GM18526 (cell line): ENCODE results near the gene KCNQ1.

Experiments
- POLR2A ChIP-seq: IDR thresholded peaks from 3 replicates; pipeline ENCODE4 v1.6.1; 2011; ENCODE audit not compliant: insufficient read length; ENCODE audit errors: extremely low read depth

KCNQ1 gene

DNA sequence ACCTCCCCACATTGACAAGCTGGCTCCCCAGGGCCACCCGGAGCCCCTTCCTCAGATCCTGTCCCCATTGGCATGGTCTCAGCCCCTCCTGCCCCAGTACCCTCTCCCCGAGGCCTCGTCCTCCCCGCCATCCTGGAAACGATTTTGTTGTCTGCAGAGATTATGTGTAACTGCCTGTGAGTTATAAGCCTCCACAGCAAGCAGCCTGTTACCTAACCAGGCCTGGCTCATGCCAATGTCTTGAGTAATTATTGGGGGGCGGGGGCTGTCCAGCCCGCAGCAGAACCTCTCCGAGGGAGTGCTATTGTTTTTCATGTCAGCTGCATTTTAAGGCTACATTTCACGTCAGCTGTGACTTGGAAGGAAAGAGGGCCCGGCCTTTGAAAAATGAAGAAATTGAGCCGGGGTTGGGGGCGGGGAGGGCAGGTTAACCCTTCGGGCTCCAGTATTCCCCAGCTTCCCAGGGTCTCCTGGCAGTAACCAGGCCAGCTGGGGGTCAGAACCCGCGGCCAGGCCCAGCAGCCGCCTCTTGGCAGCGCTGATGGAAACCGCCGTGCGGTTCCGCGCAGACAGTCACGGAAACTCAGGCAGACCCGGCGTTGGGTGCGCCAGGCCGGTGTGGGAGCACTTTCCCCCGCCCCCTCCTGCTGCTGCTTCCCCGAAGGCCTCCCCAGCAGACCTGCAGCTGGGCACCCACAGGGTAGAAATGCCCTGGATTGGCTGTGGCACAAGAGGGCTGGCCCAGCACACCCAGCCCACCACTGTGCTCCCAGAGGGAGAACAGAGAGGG, 381.3 kb downstream of the KCNQ1 start:
- TF ChIP-seq POLR2A = no peak

- TF ChIP-seq POLR2A = no peak
These were observed 381.9 kb downstream of the KCNQ1 start for GRCh38 chr11:2826679-2827056.

DNA sequence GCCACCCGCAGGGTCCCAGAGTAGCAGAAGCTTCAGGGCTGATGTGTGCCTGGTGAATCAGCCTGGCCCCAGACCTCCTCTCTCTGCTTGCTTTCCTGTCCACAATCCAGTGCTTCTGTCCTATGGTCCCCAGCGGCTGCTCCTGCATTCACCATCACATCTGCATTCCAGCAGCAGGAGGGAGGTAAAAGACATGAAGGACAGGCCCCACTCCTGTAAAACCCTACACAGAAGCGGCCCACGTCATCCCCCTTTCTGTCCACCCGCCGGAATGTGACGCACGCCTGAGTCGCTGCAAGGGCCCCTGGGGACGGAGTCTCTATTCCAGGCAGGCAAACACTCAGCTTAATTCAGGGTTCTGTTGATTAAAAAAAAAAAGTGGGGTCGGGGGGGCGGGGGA, 382.4 kb downstream of the KCNQ1 start:
- no peak for TF ChIP-seq POLR2A

DNA sequence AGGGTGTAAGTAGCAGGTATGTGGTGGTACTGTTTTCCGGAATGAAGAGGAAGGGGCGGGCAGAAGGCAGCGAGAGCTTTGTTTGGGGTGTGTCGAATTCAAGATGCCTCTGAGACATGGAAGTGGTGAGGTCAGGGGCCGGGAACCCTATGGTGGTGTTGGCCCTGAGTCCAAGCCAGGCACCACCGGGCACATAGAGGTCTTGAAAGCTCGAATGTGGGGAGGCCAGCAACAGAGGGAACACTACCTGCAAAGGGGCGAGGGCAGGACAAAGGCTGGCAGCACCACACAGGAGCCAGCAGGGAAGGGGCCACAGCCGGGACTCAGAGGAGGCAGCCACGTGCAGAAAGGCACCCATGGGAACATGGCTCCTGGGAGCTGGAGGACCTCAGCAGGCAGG, 383.0 kb downstream of the KCNQ1 start:
- TF ChIP-seq POLR2A = no peak

DNA sequence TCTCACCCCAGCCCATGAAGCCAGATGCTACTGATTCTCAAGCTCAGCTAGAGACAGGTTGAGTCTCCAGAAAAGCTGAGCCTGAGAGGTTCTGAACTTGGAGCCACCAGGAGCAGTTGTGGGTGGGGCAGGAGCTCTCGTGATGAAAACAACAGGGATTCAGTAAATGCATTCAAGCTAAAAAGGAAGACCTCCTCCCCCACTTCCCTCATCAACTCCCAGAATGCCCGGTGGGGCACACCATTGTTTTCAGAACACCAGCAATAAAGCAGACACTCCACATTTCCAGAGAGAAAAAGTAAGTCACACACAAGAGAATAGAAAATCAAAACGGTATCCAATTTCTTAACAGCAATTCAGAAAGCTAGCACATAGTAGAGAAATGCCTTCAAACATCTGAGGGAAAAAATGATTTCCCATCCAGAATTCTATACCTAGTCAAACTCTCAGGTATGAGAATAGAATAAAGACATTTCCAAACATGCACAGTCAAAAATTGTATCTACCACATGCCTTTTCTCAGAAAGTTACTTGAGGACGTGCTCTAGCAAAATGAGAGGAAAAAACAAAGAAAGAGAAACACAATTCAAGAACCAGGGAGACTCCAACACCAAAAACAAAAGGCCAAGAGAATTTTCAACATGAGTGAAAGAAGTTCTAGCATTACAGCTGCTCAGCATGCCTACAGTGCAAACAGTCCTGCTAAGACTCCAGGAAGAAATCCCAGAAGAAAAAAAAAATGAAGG, 383.9 kb downstream of the KCNQ1 start:
- no peak for TF ChIP-seq POLR2A

- TF ChIP-seq POLR2A = no peak
These were observed 385.4 kb downstream of the KCNQ1 start for GRCh38 chr11:2830030-2830812.

GRCh38 chr11:2830886-2831285, 386.1 kb downstream of the KCNQ1 start:
- TF ChIP-seq POLR2A = no peak

DNA sequence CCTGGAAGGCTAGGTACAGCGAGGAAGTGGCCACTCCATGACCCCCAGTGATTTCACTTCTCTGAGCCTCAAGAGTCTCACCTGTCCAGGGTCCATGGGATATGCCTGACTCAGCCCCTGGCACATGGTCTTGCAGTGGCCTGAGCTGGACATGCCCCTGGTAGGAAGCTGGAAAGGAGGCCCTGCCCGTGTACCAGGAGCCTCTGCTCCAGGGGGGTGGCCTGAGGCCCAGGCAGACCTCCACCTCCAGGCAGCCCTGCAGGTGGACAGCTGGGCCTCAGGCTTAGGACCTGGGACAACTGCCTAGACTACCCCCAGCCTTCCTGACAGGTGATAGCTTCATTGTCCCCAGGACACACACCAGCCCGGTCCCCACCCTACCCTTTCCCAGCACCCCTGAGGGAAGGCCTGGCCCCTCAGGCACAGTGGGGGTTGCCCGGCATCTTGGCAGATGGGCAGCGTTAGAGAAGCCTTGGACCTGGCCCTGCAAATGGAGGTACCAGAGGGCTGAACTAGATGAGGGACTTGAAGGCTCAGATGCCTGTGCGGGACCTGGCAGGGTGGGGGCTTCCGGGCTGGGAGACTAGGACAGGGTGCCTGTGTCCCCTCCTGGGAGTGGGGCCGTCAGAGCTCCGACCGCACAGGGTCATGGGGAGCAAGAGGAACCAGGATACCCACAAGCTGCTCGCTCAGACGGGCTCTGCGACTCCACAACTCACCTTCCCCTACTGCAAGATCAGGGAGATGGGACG, 387.1 kb downstream of the KCNQ1 start:
- no peak for TF ChIP-seq POLR2A

- no peak for TF ChIP-seq POLR2A
These were observed 387.8 kb downstream of the KCNQ1 start for GRCh38 chr11:2832533-2833020.

DNA sequence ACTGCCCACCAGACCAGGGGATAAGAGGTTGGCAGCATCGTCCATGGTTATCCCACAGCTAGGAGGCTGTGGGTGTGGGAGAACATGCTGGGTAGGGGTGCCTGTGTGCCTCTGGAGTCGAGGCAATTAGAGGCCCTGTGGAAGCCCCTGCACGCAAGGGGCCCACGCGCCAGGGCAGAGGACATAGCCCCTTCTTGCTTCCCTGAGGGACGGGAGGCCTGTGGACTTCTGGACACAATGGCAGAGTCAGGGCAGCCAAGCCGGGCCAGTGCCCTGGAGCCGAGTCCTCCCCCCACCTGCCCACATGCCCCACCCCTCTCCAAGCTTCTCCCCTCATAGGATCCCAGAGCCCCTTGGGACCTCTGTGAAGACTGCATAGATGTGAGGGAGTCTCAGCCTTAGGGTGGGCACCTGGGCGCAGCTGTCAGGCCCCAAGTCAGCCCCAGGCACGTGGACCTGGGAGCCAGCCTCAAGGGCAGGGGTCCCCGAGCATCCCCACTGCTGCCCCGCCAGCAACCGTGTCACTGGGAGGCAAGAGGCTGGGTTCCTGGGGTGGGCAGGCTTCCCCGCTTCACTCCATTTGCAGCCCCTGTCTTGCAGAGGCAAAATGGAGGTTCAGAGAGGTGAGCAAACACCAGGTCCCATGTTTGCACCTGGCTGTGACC, 388.4 kb downstream of the KCNQ1 start:
- TF ChIP-seq POLR2A = no peak

GRCh38 chr11:2833716-2834502, 389.1 kb downstream of the KCNQ1 start:
- no peak for TF ChIP-seq POLR2A

- no peak for TF ChIP-seq POLR2A
These were observed 389.9 kb downstream of the KCNQ1 start for GRCh38 chr11:2834503-2835273.

DNA sequence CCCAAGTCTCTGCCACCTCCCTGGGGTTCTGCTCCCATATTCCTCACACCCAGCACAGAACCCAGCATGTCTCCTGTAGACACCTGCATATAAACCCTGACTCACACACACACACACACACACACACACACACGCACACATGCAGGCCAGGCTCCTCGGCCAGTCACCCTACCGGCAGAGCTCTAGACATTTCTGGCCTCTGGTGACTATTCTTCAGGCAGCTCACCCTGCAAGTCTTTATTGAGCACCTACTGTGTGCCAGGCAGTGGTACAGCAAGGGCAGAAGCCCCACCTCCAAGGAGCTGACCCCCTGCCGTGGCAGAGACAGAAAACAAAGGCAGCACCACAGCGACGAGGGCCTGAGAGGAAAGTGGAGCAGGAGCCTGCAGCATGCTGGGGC, 390.5 kb downstream of the KCNQ1 start:
- TF ChIP-seq POLR2A = no peak

- no peak for TF ChIP-seq POLR2A
These were observed 390.9 kb downstream of the KCNQ1 start for GRCh38 chr11:2835751-2836150.
